NCI-H345 (cell line): ENCODE data around the gene PACRG.

ENCODE experiments used
- DNase-seq: peaks from one replicate; lab custom pipeline; 2025; lab: John Stamatoyannopoulos, UW

Gene PACRG

GRCh38 chr6:162710419-162710818, 17.4 kb upstream of the PACRG start:
- DNase-seq = no peak

DNA sequence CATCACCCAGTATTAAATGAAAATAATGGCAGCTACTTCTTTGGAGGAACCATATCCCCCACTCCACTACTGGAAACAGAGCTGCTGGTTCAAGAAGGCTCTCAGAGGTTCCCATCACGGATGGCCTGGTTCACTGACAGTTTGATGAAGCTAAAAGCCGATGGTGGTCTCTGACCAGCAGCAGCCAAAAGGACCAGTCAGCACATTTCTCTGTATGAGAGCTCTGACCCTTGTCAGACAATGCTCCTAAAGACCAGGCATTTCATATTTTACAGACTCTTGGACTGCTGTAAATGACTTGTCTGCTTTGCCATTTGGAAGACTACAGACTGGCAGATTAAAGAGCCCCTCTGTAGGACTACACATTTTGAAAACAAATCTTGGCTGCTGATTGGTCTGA, 16.8 kb upstream of the PACRG start:
- DNase-seq = no peak

DNA sequence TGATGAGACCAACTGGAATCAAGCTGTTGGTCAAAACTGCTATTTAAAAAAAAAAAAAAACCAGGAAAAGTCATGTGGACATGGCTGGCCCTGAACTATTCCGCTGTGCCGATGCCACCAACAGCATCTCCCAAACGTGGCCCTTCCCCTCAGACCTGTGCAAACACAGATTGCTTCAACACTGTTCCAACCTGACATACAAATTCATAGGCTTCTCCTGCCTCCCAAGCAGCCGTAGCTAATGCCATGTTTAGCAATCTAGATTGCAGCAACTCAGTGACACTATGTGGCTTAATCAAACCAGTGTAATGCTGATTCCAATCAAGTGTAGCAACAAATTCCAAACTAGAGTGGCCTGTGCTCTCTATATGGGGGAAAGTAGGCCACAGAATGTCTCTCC, 16.4 kb upstream of the PACRG start:
- no peak for DNase-seq

DNA sequence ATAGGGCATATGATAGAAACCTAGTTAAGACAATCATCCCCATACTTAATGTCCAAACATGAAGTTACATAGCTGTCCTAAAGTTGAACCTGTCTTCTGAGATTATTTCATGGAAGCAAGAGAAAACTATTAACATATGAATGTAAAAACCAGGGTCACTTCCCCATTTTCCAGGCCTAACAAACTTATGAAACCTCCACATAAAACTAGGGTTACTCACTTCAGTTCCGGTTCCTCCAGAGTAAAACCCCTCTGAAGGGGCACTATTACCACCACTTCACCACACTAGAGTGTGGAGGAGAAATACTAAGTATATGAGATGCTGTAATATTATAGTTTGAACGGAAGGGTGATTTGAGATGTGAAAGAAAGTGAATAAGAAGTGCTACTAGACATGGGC, 15.1 kb upstream of the PACRG start:
- DNase-seq = no peak

GRCh38 chr6:162713974-162714780, 13.6 kb upstream of the PACRG start:
- no peak for DNase-seq

DNA sequence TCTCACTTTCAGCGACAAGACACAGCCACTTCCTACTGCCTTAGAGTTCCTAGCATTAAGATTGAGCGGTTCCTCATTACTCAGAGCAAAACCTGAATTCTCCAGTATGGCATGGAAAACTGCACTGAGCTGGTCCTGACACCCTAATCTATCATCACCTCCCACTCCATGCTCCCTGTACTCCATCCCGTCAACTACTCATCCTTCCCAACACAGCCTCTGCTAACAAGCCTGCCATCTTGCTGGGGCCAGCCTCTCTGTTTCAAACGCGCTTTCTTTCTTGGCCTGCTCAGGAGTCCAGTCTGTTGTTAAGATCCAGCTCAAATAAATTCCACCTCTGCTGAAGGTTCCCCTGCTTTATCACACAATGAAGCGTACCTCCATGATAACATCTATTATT, 12.2 kb upstream of the PACRG start:
- no peak for DNase-seq

DNA sequence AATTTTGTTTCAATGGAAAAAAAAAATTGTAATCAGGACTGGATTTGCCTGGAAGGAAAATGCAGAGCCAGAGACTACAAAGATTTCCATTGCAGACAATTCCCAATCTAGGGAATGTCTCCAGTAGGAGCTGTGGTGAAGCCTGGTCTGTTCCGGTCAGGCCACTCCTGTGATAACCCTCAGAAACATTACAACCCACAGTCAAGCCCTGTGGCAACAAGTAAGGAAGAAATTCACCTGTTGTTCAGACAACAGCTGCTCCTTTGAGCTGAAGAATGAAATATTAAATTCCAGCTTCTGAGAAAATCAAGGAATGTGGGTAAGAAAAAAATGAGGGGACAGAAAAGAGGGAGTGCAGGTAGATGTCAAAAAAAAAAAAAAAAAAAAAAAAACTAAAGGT, 8.2 kb upstream of the PACRG start:
- DNase-seq = no peak

DNA sequence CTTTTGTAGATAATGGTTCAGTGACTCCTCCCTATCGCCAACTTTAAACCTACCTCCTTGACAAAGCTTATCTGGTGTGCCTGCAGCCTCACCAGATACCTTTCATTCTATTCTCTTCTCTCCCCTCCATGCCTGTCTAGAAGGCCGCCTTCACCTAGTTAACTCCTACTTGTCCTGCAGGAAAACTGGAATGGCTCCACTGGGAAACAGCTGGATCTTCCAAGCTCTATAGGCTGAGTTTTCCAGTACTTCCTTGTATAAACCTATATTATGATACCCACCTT, 6.4 kb upstream of the PACRG start:
- DNase-seq = no peak

GRCh38 chr6:162722226-162722625, 5.5 kb upstream of the PACRG start:
- no peak for DNase-seq

DNA sequence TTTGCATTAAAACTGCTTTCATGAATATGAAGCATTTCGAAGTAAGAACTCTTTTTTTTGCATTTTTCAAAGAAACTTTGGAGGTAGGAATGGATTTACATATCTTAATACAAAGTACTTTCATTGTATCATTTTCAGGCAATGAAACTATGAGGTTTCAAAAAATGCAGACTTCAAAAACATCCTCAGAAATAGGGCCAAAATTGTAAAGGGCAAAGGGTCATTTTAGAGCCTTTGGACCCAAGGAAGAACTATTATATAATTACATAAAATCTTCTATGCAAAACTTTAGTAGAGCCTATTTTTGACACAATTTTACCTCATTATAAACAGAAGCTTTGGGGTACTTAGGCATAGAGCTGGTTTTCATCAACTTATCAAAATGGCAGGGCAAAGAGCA, 5.1 kb upstream of the PACRG start:
- DNase-seq = no peak

- no peak for DNase-seq
Measured at GRCh38 chr6:162726947-162727321, 840 bp upstream of the PACRG start.

- DNase-seq = no peak
Measured at GRCh38 chr6:162728197-162728596, 423 bp downstream of the PACRG start.

- DNase-seq = no peak
Measured at GRCh38 chr6:162728706-162729105, 932 bp downstream of the PACRG start.

- DNase-seq = no peak
Measured at GRCh38 chr6:162730502-162730901, 2.7 kb downstream of the PACRG start.

DNA sequence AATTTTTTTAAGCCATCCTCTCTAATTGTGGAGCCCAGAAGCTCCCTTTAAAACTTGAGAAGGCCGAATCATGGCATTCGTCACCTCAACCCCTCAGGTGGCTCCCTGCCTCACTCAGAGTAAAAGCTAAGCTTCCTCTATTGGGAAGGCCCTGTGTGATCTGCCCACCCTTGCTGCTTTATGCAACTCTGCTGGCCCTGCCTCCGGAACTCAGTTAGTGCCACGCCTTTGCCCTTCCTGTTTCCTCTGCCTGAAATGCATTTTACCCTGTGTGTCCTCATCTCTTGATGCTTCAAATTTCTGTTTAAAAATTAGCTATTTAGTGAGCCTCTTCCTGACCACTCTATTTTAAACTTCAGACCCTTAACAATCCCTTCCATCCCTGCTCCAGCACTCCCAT, 5.7 kb downstream of the PACRG start:
- no peak for DNase-seq

- DNase-seq = no peak
Measured at GRCh38 chr6:162736961-162737360, 9.2 kb downstream of the PACRG start.

DNA sequence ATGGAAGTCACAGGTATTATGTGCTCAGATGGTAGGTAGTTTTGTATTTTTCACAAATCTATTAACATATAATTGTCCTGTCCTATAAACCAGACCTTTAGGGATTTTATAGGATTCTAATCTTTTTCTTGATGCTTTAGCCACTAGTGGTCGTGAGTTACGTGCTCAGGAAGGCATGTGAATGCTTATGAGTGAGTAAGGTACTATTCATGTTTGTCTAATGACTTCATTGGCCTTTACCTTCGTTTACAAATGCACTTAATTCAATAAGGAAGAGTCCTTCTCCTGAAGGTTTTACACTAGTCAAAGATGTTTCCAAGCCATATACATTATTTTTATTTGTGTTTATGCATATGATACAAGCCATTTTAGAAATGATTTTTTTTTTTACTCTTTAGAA, 23.0 kb downstream of the PACRG start:
- no peak for DNase-seq

DNA sequence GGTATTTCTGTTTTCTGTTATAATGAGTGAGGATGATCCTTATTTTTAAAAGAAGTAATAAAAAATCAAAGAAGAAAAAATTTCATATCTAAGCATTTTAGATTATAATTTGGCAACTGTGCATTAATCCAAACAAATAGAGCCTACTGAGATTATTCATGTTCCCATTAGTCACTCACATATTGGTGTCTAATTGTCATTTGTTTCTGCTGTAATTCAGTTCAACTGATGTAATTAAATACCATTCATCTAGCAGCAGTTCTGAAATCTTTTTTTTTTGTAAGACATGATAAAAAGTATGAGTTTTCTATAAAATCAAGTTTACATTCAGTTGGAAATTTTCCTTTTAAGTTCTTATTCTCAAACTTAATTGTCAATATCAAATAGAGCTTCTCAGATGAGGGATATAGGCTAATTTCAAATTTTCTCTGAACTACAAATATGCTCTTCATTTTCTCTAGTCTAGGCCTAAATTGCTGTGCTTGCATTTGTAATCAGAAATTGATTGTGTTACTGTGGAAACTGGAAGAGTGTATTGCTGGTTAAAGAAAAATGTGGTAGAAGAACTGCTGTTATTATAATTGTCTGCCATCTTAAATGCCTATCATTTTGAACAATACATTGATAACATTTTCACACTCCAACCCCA, 23.6 kb downstream of the PACRG start:
- no peak for DNase-seq

- no peak for DNase-seq
Measured at GRCh38 chr6:162753775-162754174, 26.0 kb downstream of the PACRG start.

GRCh38 chr6:162770136-162770535, 42.4 kb downstream of the PACRG start:
- no peak for DNase-seq

DNA sequence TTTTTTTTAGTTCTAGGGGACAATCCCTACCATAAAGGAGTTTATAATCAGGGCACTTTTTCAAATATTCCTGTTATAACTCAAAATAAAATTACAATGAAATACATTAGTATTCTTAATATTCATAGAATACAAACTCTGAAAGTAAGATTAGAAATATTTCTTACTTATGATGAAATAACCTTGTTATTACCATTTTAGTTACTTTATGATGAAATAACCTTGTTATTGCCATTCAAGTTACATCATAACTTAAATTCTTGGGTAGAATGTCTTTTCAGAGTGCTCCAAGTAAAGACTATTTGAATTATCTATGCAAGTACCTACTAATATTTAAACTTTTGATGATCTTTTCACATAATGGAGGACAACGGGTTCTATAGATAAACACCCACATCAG, 43.2 kb downstream of the PACRG start:
- DNase-seq = no peak

GRCh38 chr6:162772466-162772865, 44.7 kb downstream of the PACRG start:
- no peak for DNase-seq

GRCh38 chr6:162773996-162774395, 46.2 kb downstream of the PACRG start:
- no peak for DNase-seq

GRCh38 chr6:162777091-162777490, 49.3 kb downstream of the PACRG start:
- DNase-seq = no peak
